HepG2 (cell line): ENCODE results near the gene BTBD3. TPM values are rescaled to one million over a fixed set of nuclear protein-coding genes. Genes with fewer than 3 reads are reported as not detected.
A peak's percentile ranks its signal among the peaks of the same experiment; 100 is the strongest.

Experiments used
- ATAC-seq: fragments of 200-7000 bp; cut with Tn5 transposase; 3 replicates; pipeline ENCODE4 v1.9.1; 2020; ENCODE audit warnings: mild to moderate bottlenecking, moderate library complexity
- BruUV-seq: library from RNA; stranded (reverse); fragments of 400-500 nt; replicated peaks from 2 replicates; lab custom pipeline; 2021; lab: Mats Ljungman, UMichigan
- CTCF ChIA-PET: fragments of 300-600 bp; formaldehyde crosslinking; extraction: SDS; loops from one replicate; lab custom pipeline; 2021; ENCODE audit warnings: low total read pairs, inconsistent platforms, low intra/inter-chr PET ratio; lab: Yijun Ruan, JAX
- POLR2A ChIA-PET: fragments of 350-600 bp; sonication (Branson Sonifier 250); formaldehyde crosslinking; loops from one replicate; lab custom pipeline; 2020; ENCODE audit warnings: antibody characterized with exemption, inconsistent platforms; lab: Yijun Ruan, JAX
- DNase-seq: peaks from one replicate; pipeline ENCODE4 v3.0.0-alpha.2; 2015; ENCODE audit warnings: low spot score
- FAIRE-seq: peaks from 3 replicates; lab custom pipeline; 2011; peaks lifted over from hg19 to GRCh38; lab: Jason Lieb, UNC
- H2AFZ ChIP-seq: one replicate; pipeline ENCODE4 v1.6.1; 2011; ENCODE audit warnings: low read length, inconsistent platforms
- H3K27ac ChIP-seq: fragments of 300-600 bp; 3 replicates; pipeline ENCODE4 v1.8.0; 2011; ENCODE audit warnings: mixed run types, mild to moderate bottlenecking, mixed read lengths, low read length, inconsistent platforms; ENCODE audit not compliant: insufficient read depth; ENCODE audit errors: extremely low read length
- H3K27me3 ChIP-seq, 2 experiments: fragments of 200-600 bp in 1 of 2; 2 replicates in 1 of 2; 3 replicates in 1 of 2; pipeline versions ENCODE4 v1.6.0 to v1.8.0; 2011; ENCODE audit warnings: low read length in 2 of 2, mild to moderate bottlenecking in 2 of 2, moderate library complexity in 2 of 2, inconsistent platforms in 1 of 2; ENCODE audit not compliant: insufficient read depth in 2 of 2, control insufficient read depth in 1 of 2
- H3K36me3 ChIP-seq, 2 experiments: fragments of 200-600 bp in 1 of 2; replicated peaks in 1 of 2; 2 replicates in 1 of 2; 3 replicates in 1 of 2; pipeline versions ENCODE4 v1.5.1 to v1.8.0; 2011; ENCODE audit warnings: low read length in 2 of 2, inconsistent platforms in 1 of 2; ENCODE audit not compliant: insufficient read depth in 2 of 2, control insufficient read depth in 1 of 2
- H3K4me1 ChIP-seq: 2 replicates; pipeline ENCODE4 v1.5.1; 2012; ENCODE audit warnings: low read length, inconsistent platforms; ENCODE audit not compliant: insufficient read depth
- H3K4me2 ChIP-seq: 2 replicates; pipeline ENCODE4 v1.6.0; 2011; ENCODE audit warnings: low read depth, low read length, inconsistent platforms
- H3K4me3 ChIP-seq, 3 experiments: fragments of 200-600 bp in 1 of 3; sonication (generic), shearing (Covaris generic) in 1 of 3; replicated peaks in 1 of 3; 2 replicates each; pipeline ENCODE4 v1.5.1; 2011 to 2016; ENCODE audit warnings: low read length in 3 of 3, inconsistent platforms in 2 of 3, low read depth in 2 of 3, mild to moderate bottlenecking in 2 of 3, control low read depth in 1 of 3, mixed read lengths in 1 of 3; ENCODE audit not compliant: insufficient read depth in 1 of 3
- H3K79me2 ChIP-seq: one replicate; pipeline ENCODE4 v1.6.1; 2011; ENCODE audit warnings: low read length, inconsistent platforms; ENCODE audit not compliant: insufficient read depth
- H3K9ac ChIP-seq: 2 replicates; pipeline ENCODE4 v1.6.0; 2011; ENCODE audit warnings: mild to moderate bottlenecking, low read depth, low read length, inconsistent platforms; ENCODE audit not compliant: insufficient read depth
- H3K9me3 ChIP-seq: 2 replicates; pipeline ENCODE4 v1.5.1; 2012; ENCODE audit warnings: mild to moderate bottlenecking, low read length
- H4K20me1 ChIP-seq: 2 replicates; pipeline ENCODE4 v1.6.0; 2011; ENCODE audit warnings: inconsistent platforms, mild to moderate bottlenecking, low read length, moderate library complexity; ENCODE audit not compliant: insufficient read depth
- ARNTL ChIP-seq: sonication (generic); formaldehyde crosslinking; IDR thresholded peaks from 2 replicates; pipeline ENCODE4 v1.4.0; 2020; ENCODE audit warnings: mild to moderate bottlenecking, missing genetic modification reagents
- CREB1 ChIP-seq, 2 experiments: fragments of 450-650 bp in 1 of 2; IDR thresholded peaks; 2 replicates each; pipeline ENCODE4 v1.6.1; 2016 to 2017; ENCODE audit warnings: control low read depth in 1 of 2, mild to moderate bottlenecking in 1 of 2, missing compliant biosample characterization in 1 of 2, missing genetic modification characterization in 1 of 2
- FUBP1 ChIP-seq: sonication (generic); formaldehyde crosslinking; IDR thresholded peaks from 2 replicates; pipeline ENCODE4 v1.5.1; 2020; ENCODE audit warnings: missing genetic modification reagents, mild to moderate bottlenecking, borderline replicate concordance
- PAXIP1 ChIP-seq: sonication (generic); formaldehyde crosslinking; conservative IDR thresholded peaks from 2 replicates; pipeline ENCODE4 v1.4.0; 2020; ENCODE audit warnings: mild to moderate bottlenecking, missing genetic modification reagents, moderate library complexity
- SAP130 ChIP-seq: IDR thresholded peaks from 2 replicates; pipeline ENCODE4 v1.6.1; 2016; ENCODE audit warnings: low read depth
- SRSF9 ChIP-seq: fragments of 200-400 bp; formaldehyde crosslinking; IDR thresholded peaks from 2 replicates; pipeline ENCODE4 v1.6.1; 2018; ENCODE audit warnings: borderline replicate concordance, mild to moderate bottlenecking, low read depth, low read length; ENCODE audit not compliant: insufficient read depth, poor library complexity, severe bottlenecking
- ZNF782 ChIP-seq: sonication (generic); formaldehyde crosslinking; IDR thresholded peaks from 2 replicates; pipeline ENCODE4 v1.4.0; 2020; ENCODE audit warnings: missing genetic modification reagents, mild to moderate bottlenecking, borderline replicate concordance
- WGBS: methylation state at CpG from one replicate; pipeline ENCODE4 v1.1.6; 2017; ENCODE audit warnings: low lambda C conversion rate; 5-methylcytosine and 5-hydroxymethylcytosine counted together
- in situ Hi-C: cut with HindIII; loops from 2 replicates; pipeline ENCODE4 v1.10.0; 2017; ENCODE audit warnings: low pct_unique_long_range_greater_than_20kb; ENCODE audit not compliant: extremely low pct_ligation_motif_present
- intact Hi-C: fragments of 100-400 bp; cut with micrococcal nuclease; formaldehyde crosslinking; loops from one replicate; pipeline ENCODE4 v1.10.0; 2022; ENCODE audit not compliant: unreplicated experiment
- polyA plus RNA-seq, 8 experiments: library from polyadenylated mRNA; depleted of rRNA in 3 of 8; stranded (reverse) in 7 of 8; unstranded in 1 of 8; fragments of >200 nt; fragmentation: Illumina TruSeq in 4 of 8; extraction: Trizol in 4 of 8; gene quantifications; 2 replicates each; pipeline versions ENCODE4 v1.2.1 to v1.2.3, GENCODE V29; 2011 to 2016; ENCODE audit warnings: low read depth in 4 of 8, missing spikeins in 1 of 8, mixed read lengths in 1 of 8; ENCODE audit not compliant: insufficient read depth in 1 of 8
- total RNA-seq, 5 experiments: library from RNA; depleted of rRNA; stranded (reverse); fragments of >200 nt; fragmentation: Illumina TruSeq; extraction: Trizol; gene quantifications; 2 replicates each; pipeline ENCODE4 v1.2.3, GENCODE V29; 2016; ENCODE audit warnings: low read depth in 1 of 5
- TF ChIP-seq, protein P1 (sequence below): sonication (generic); formaldehyde crosslinking; IDR thresholded peaks from 2 replicates; pipeline ENCODE4 v1.5.0; 2020; ENCODE audit warnings: mild to moderate bottlenecking, missing genetic modification reagents, borderline replicate concordance

Gene BTBD3
- total and polyA plus RNA-seq, 2 of the 13 experiments (the other 11 are each of a cell fraction or from before 2014, with no cell fraction given): 32.2 to 41.8 TPM

DNA sequence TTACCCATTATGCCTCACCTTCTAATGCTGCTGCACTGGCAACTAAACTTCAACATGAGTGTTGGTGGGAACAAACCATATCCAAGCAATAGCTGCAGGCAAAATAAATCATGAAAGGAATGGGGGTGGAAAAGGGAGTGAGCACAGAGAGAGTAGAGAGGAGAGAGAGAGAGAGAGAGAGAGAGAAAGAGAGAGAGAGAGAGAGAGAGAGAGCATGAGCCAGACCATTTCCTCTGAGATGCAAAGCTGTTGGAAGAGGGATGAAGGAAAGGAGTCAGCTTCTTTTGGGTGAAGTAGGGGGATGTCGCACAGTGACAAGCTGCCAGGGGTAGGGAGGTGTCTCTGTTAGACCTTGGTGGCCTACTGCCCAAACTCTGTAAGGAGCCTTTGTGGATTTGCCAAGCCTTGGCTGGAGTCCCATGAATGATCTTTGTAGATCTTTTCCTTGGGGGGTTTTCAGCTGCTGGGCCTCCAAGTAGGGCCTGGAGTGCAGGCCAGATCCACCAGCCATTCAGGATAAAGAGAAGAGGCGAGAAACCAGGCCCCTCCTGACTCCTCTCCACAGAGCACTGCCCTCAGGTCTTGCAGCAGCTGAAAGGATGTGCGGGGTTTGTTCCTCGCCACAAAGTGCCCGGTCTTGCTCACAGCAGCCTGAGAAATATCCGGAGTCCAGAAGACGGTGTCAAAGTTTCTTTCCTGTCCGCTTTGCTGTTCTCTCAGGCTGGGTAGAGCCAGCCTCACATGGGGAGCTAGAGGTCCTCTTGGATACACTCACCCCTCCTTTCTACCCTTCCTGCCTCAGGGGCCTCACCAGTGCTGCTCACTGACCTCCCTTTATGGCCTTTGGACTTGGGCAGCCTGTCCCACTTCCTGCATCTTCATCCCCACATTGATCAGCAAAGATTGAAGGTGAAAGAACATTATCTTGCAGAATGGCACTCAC, 17.8 kb downstream of the BTBD3 start (continued):
- peak; percentile 65; the same call in 1 of the 2 replicates for TF ChIP-seq PAXIP1
- TF ChIP-seq, all 625 proteins: peak for 23

- no peak overlapping the region for H3K9ac ChIP-seq
- no peaks in the 10 kb centered on the region for H3K9me3 ChIP-seq
- H3K36me3 ChIP-seq: no peaks in the 10 kb centered on the region
- H3K27ac ChIP-seq: no peak overlapping the region
- ChIA-PET POLR2A (no interaction called here), CTCF (no interaction called here)
- FAIRE-seq (peak; percentile 4), DNase-seq (peak; percentile 17), ATAC-seq (peak; percentile 41)
- peaks cover 16% of the 10 kb centered on the region for H3K4me1 ChIP-seq
- no peak overlapping the region; a peak in 1 of 6 replicates for H3K4me3 ChIP-seq
- BruUV-seq: no TSS peak
- no peaks in the 10 kb centered on the region for H3K79me2 ChIP-seq
- intact Hi-C loops: no loop called here
- H3K4me2 ChIP-seq: peak overlapping the region; percentile 52
- in situ Hi-C loops: no loop called here
- no peak overlapping the region for H2AFZ ChIP-seq
- no peaks in the 10 kb centered on the region for H3K27me3 ChIP-seq
- 6% methylated on average over 6 of the region's 6 CpGs for WGBS
- no peaks in the 10 kb centered on the region for H4K20me1 ChIP-seq
- TF ChIP-seq ARNTL (CRISPR knock-in tag) (0 out of 2 replicates have a peak, but pooled peaks have one; percentile 42), FUBP1 (CRISPR knock-in tag) (no peak), ZNF782 (CRISPR knock-in tag) (peak; percentile 81; the same call in 1 of the 2 replicates), SAP130 (CRISPR knock-in tag) (0 out of 2 replicates have a peak, but pooled peaks have one; percentile 14), SRSF9 (no peak), CREB1 (IDR thresholded peaks at IDR 0.05) (peak; percentile 59), CREB1 (CRISPR knock-in tag; IDR thresholded peaks at IDR 0.05) (no peak)
- TF ChIP-seq, protein P1, sequence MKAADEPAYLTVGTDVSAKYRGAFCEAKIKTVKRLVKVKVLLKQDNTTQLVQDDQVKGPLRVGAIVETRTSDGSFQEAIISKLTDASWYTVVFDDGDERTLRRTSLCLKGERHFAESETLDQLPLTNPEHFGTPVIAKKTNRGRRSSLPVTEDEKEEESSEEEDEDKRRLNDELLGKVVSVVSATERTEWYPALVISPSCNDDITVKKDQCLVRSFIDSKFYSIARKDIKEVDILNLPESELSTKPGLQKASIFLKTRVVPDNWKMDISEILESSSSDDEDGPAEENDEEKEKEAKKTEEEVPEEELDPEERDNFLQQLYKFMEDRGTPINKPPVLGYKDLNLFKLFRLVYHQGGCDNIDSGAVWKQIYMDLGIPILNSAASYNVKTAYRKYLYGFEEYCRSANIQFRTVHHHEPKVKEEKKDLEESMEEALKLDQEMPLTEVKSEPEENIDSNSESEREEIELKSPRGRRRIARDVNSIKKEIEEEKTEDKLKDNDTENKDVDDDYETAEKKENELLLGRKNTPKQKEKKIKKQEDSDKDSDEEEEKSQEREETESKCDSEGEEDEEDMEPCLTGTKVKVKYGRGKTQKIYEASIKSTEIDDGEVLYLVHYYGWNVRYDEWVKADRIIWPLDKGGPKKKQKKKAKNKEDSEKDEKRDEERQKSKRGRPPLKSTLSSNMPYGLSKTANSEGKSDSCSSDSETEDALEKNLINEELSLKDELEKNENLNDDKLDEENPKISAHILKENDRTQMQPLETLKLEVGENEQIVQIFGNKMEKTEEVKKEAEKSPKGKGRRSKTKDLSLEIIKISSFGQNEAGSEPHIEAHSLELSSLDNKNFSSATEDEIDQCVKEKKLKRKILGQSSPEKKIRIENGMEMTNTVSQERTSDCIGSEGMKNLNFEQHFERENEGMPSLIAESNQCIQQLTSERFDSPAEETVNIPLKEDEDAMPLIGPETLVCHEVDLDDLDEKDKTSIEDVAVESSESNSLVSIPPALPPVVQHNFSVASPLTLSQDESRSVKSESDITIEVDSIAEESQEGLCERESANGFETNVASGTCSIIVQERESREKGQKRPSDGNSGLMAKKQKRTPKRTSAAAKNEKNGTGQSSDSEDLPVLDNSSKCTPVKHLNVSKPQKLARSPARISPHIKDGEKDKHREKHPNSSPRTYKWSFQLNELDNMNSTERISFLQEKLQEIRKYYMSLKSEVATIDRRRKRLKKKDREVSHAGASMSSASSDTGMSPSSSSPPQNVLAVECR: 0 out of 2 replicates have a peak, but pooled peaks have one; percentile 20
These were observed 18.5 kb downstream of the BTBD3 start for GRCh38 chr20:11936157-11936556.
